Esophagus muscularis mucosa (tissue), 4 donors: ENCODE results near the gene EIF4G3. TPM values are rescaled to one million over a fixed set of nuclear protein-coding genes. Genes with fewer than 3 reads are reported as not detected.

Source experiments
- DNase-seq: peaks from one replicate; pipeline ENCODE4 v3.0.0-alpha.2; 2017; ENCODE audit errors: extremely low spot score
- H3K27ac ChIP-seq, 4 donors: fragments of 200-600 bp; sonication (generic); replicated peaks in 1 of 4; 1 replicate in 3 of 4; 2 replicates in 1 of 4; pipeline ENCODE4 v1.5.1; 2016 to 2019; ENCODE audit warnings: mild to moderate bottlenecking in 1 of 4
- H3K27me3 ChIP-seq, 4 donors: fragments of 200-600 bp; sonication (generic); one replicate each; pipeline versions ENCODE4 v1.5.1 to v1.6.0; 2016 to 2019
- H3K36me3 ChIP-seq, 4 donors: fragments of 200-600 bp; sonication (generic); one replicate each; pipeline ENCODE4 v1.5.1; 2016 to 2019
- H3K4me1 ChIP-seq, 4 donors: fragments of 200-600 bp; sonication (generic); one replicate each; pipeline ENCODE4 v1.5.1; 2016 to 2019
- H3K4me3 ChIP-seq, 4 donors: fragments of 200-600 bp; sonication (generic); 1 replicate in 2 of 4; 2 replicates in 2 of 4; pipeline ENCODE4 v1.5.1; 2016 to 2019; ENCODE audit warnings: mild to moderate bottlenecking in 4 of 4, moderate library complexity in 1 of 4
- H3K9me3 ChIP-seq, 4 donors: fragments of 200-600 bp; sonication (generic); 1 replicate in 3 of 4; 2 replicates in 1 of 4; pipeline ENCODE4 v1.5.1; 2016 to 2019
- CTCF ChIP-seq, 3 experiments: fragments of 200-600 bp in 2 of 3; fragments of 450-650 bp in 1 of 3; sonication (generic) in 2 of 3; IDR thresholded peaks; one replicate each; pipeline ENCODE4 v1.5.1; 2017 to 2019; ENCODE audit warnings: antibody characterized with exemption in 3 of 3, mild to moderate bottlenecking in 2 of 3, moderate library complexity in 1 of 3
- EP300 ChIP-seq: sonication (generic); formaldehyde crosslinking; IDR thresholded peaks from one replicate; pipeline ENCODE4 v1.6.1; 2017; ENCODE audit warnings: antibody characterized with exemption
- POLR2A ChIP-seq: fragments of 450-650 bp; IDR thresholded peaks from one replicate; pipeline ENCODE4 v1.6.1; 2017; ENCODE audit warnings: antibody characterized with exemption, moderate library complexity, mild to moderate bottlenecking, low read depth
- POLR2AphosphoS5 ChIP-seq, 2 donors: sonication (generic); formaldehyde crosslinking; IDR thresholded peaks; one replicate each; pipeline ENCODE4 v1.6.1; 2017; ENCODE audit warnings: antibody characterized with exemption in 2 of 2
- WGBS: methylation state at CpG from one replicate; pipeline ENCODE4 v1.1.5; 2018; 5-methylcytosine and 5-hydroxymethylcytosine counted together
- intact Hi-C: fragments of 100-400 bp; cut with DNase I; formaldehyde crosslinking; loops from one replicate; pipeline ENCODE4 v1.15.1; 2023
- total RNA-seq, 4 donors: library from RNA; depleted of rRNA; stranded (reverse); fragments of >200 nt; gene quantifications; one replicate each; pipeline versions ENCODE4 v1.1.0 to v1.2.1, GENCODE V29; 2016

The EIF4G3 gene
- total RNA-seq, 4 donors from 2014 or later, result 43.7 to 64.0 (median 62.2) TPM

DNA sequence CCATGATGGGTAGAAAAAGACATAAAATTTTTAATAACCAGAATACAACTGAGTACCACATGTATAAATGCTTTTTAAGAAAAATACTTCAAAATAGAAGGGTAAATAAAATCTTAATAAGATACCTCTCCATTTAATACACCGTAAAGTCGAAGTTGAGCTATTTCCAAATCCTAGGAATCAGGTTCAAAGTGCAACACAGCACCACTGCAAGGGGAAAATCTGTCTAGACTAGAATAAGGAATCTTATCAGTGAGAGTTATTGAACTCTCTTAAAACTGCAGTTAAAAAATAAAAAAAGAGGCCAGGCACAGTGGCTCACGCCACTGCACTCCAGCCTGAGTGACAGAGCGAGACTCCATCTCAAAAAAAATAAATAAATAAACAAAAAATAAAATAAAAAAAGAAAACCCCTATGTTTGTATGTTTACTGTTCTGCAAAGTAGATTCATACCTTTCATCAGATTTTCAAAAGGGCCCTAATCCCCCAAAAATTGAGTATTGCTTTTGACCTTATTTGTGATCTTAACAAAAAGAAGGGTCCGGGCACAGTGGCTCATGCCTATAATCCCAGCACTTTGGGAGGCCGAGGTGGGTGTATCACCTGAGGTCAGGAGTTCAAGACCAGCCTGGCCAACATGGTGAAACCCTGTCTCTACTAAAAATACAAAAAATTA lies 109.0 kb downstream of the EIF4G3 start:
- TF ChIP-seq POLR2A, result no peak
- no peak for TF ChIP-seq POLR2AphosphoS5 (IDR thresholded peaks at IDR 0.05)
- no peak for TF ChIP-seq CTCF (IDR thresholded peaks at IDR 0.05)
- no peak for DNase-seq
- Histone ChIP-seq H3K36me3 (peaks cover 0 to 5% (median 0%) of the 10 kb centered on the region in 4 donors), H3K9me3 (no peaks in the 10 kb centered on the region), H3K4me3 (no peak overlapping the region), H3K27me3 (no peaks in the 10 kb centered on the region), H3K27ac (no peak overlapping the region), H3K4me1 (peaks cover 0 to 15% (median 10%) of the 10 kb centered on the region in 4 donors)
- intact Hi-C loops, result no loop called here
- 98% methylated on average over 6 of the region's 6 CpGs for WGBS

GRCh38 chr1:21066356-21067012 lies 110.2 kb downstream of the EIF4G3 start:
- Histone ChIP-seq H3K27me3 (no peaks in the 10 kb centered on the region), H3K36me3 (no peaks in the 10 kb centered on the region), H3K4me1 (peaks cover 0 to 15% (median 10%) of the 10 kb centered on the region in 4 donors), H3K27ac (no peak overlapping the region), H3K9me3 (no peaks in the 10 kb centered on the region), H3K4me3 (no peak overlapping the region)
- TF ChIP-seq EP300, result no peak
- no peak for TF ChIP-seq POLR2A
- TF ChIP-seq CTCF (IDR thresholded peaks at IDR 0.05), result no peak
- TF ChIP-seq POLR2AphosphoS5 (IDR thresholded peaks at IDR 0.05), result no peak
- 39% methylated on average over 3 of the region's 3 CpGs for WGBS
- DNase-seq, result no peak
- intact Hi-C loops, result no loop called here

DNA sequence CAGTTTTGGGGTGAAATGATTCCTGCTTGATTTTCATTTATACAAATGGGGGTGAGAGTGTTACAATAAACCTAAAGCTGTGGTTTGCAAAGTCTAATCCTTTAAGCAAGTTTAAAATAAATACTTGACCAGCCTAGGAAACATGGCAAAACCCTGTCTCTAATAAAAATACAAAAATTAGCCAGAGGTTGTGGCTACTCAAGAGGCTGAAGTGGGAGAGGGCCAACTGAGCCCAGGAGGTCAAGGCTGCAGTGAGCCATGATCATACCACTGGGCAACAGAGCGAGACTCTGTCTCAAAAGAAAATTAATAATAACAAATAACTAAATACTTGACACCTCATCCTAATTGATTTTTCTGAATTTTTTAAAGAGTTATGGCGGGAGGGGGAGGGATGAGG lies 110.8 kb downstream of the EIF4G3 start:
- no peak for DNase-seq
- Histone ChIP-seq H3K4me1 (peaks cover 0 to 15% (median 10%) of the 10 kb centered on the region in 4 donors), H3K36me3 (no peaks in the 10 kb centered on the region), H3K27ac (no peak overlapping the region), H3K4me3 (no peak overlapping the region), H3K27me3 (no peaks in the 10 kb centered on the region), H3K9me3 (no peaks in the 10 kb centered on the region)
- WGBS, result 100% methylated on average over 2 of the region's 2 CpGs
- intact Hi-C loops, result no loop called here
- TF ChIP-seq EP300, result no peak
- TF ChIP-seq POLR2AphosphoS5 (IDR thresholded peaks at IDR 0.05), result no peak
- no peak for TF ChIP-seq CTCF (IDR thresholded peaks at IDR 0.05)
- no peak for TF ChIP-seq POLR2A

- 90% methylated on average over 3 of the region's 3 CpGs for WGBS
- Histone ChIP-seq H3K4me1 (peaks cover 0 to 7% (median 1%) of the 10 kb centered on the region in 4 donors), H3K4me3 (no peak overlapping the region), H3K36me3 (no peaks in the 10 kb centered on the region), H3K27ac (no peak overlapping the region), H3K27me3 (no peaks in the 10 kb centered on the region), H3K9me3 (no peaks in the 10 kb centered on the region)
- intact Hi-C loops, result no loop called here
- no peak for DNase-seq
- TF ChIP-seq POLR2A (no peak), POLR2AphosphoS5 (IDR thresholded peaks at IDR 0.05) (no peak), EP300 (no peak)
These were observed 112.6 kb downstream of the EIF4G3 start for GRCh38 chr1:21064057-21064456.

DNA sequence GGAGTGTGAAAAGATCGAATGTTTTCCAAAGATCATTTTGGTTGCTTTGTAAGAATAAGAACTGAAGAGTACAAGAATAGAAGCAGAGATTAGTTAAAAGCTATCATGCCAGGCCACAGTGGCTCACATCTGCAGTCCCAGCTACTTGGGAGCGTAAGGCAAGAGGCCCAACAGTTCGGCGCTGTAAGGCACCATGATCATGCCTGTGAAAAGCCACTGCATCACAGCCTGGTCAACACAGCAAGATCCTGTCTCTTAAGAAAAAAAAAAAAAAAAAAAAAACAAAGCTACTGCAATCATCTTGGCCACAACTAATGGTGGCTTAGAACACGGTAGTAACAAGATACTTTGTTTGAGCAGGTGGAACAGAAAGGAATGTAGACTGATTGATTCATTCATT lies 116.2 kb downstream of the EIF4G3 start:
- no peak for TF ChIP-seq POLR2A
- TF ChIP-seq POLR2AphosphoS5 (IDR thresholded peaks at IDR 0.05), result no peak
- no peak for TF ChIP-seq CTCF (IDR thresholded peaks at IDR 0.05)
- TF ChIP-seq EP300, result no peak
- intact Hi-C loops, result no loop called here
- peaks cover 0 to 3% (median 0%) of the 10 kb centered on the region in 4 donors for H3K4me1 ChIP-seq
- WGBS, result 90% methylated on average over 5 of the region's 5 CpGs
- no peaks in the 10 kb centered on the region for H3K9me3 ChIP-seq
- no peaks in the 10 kb centered on the region for H3K27me3 ChIP-seq
- H3K36me3 ChIP-seq, result no peaks in the 10 kb centered on the region
- DNase-seq, result no peak
- H3K27ac ChIP-seq, result no peak overlapping the region
- H3K4me3 ChIP-seq, result no peak overlapping the region
